Kidney epithelial cell (primary cell): ENCODE results near the gene NDUFA13. TPM values are rescaled to one million over a fixed set of nuclear protein-coding genes. Genes with fewer than 3 reads are reported as not detected.

Source experiments
- DNase-seq: peaks from one replicate; pipeline ENCODE4 v3.0.0-alpha.2; 2010; ENCODE audit warnings: low read depth
- H3K27me3 ChIP-seq: 2 replicates; pipeline ENCODE4 v1.6.0; 2011; ENCODE audit warnings: low read length; ENCODE audit not compliant: control insufficient read depth, insufficient read depth
- H3K36me3 ChIP-seq: 2 replicates; pipeline ENCODE4 v1.5.1; 2011; ENCODE audit warnings: low read length; ENCODE audit not compliant: control insufficient read depth, insufficient read depth
- H3K4me3 ChIP-seq: 2 replicates; pipeline ENCODE4 v1.5.1; 2011; ENCODE audit warnings: low read depth, mild to moderate bottlenecking, control low read depth, low read length
- CTCF ChIP-seq: IDR thresholded peaks from 2 replicates; pipeline ENCODE4 v1.5.1; 2011; ENCODE audit warnings: mild to moderate bottlenecking, moderate library complexity, low read length, control low read depth, inconsistent platforms; ENCODE audit not compliant: insufficient read depth, poor library complexity, severe bottlenecking
- total RNA-seq: library from RNA; depleted of rRNA; stranded (reverse); fragments of >200 nt; gene quantifications from 2 replicates; pipeline ENCODE4 v1.2.3, GENCODE V29; 2015

Gene NDUFA13
- total RNA-seq, 1 donor from 2014 or later: 58.8 TPM

DNA sequence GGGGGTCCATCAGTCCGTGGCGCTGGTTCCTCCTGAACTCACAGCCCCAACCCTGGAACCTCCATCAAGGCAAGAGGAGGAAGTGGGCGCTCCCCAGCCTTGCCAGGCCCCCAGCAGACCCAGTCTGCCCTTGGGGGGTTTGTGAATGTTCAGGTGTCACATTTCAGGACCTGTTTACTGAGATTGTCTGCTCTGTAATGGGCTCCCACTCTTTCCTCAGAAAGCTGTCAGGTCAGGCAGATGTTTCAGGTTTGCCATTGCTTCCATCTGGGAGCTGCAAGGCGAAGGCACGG, 30.1 kb upstream of the NDUFA13 start:
- no peaks in the 10 kb centered on the region for H3K36me3 ChIP-seq
- TF ChIP-seq CTCF: no peak
- H3K4me3 ChIP-seq: no peak overlapping the region
- DNase-seq: no peak
- no peaks in the 10 kb centered on the region for H3K27me3 ChIP-seq

DNA sequence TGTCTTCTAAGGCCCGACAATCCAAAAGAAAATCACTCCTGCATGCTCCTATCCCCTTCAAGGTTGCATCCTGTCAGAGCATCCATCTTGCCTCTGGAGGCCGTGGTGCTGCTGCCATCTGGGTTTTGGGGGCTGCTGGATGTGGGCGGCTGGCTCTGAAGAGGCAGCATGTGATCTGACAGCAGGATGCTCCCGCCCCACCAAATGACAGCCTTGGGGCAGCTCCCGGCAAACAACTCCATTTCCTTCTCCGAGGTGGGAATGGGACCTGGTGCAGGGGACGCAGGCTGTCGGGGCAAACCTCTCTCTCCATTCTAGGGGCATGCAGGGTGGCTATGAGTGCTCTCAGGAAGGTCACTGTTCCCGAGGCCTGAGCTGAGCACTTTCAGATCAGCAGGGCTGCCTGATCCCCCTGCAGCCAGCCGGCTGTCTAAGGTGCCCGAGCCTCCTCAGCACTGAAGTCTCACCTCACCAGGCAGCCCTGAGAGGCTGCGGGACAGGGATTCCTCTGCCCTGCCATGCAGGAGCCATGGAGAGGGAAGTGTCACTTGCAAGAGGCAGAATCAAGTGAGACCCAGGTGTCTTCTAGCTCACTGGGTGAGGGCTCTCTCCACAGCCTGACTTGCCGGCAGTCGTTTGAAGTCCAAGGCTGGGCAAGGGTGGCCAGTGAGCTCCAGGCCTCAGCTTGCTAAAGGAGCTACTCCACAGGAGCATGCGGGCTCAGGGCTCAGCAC, 29.5 kb upstream of the NDUFA13 start:
- TF ChIP-seq CTCF: no peak
- Histone ChIP-seq H3K4me3 (no peak overlapping the region), H3K27me3 (no peaks in the 10 kb centered on the region), H3K36me3 (no peaks in the 10 kb centered on the region)
- DNase-seq: no peak

DNA sequence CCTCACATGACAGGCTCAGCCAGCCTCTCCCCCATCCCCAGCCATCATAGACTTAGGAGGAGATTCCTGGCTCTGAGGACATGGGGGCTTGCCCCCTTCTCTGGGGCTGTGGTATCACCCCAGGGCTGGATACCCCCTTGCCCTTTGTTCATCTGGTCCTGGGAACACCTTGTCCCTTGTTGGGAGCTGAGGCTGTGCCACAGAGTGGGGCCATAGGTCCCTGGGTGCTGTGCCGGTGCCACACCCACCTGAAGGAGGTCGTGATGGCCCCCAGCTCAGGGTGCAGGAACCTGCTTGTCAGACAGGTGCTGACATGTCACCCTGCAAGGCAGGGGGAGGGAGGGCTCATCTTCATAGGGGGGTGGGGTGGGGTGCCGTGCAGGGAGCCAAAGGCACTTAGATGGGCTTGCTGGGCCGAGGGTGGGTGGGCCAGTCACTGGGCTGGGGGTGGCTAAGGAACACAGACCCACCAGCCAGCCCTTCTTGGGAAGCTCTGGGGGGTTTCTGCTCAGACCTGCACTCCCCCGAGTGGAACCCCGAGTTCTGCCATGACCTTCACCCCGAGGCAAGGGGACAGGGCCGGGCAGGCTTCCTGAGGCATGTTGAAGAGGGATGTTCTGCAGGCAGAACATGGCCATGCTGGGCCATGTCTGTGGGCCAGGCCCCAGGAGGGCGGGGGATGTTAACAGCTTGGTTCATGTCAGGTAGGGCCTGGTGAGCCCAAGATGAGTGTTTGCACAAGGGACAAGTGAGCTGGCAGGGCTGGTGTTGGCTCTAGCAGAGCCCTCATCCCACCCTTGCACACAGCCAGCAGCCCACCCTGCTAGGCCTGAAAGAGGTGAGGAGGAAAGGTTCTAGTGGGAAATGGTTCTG, 28.7 kb upstream of the NDUFA13 start:
- DNase-seq: no peak
- H3K36me3 ChIP-seq: no peaks in the 10 kb centered on the region
- H3K4me3 ChIP-seq: no peak overlapping the region
- H3K27me3 ChIP-seq: no peaks in the 10 kb centered on the region
- TF ChIP-seq CTCF: no peak

DNA sequence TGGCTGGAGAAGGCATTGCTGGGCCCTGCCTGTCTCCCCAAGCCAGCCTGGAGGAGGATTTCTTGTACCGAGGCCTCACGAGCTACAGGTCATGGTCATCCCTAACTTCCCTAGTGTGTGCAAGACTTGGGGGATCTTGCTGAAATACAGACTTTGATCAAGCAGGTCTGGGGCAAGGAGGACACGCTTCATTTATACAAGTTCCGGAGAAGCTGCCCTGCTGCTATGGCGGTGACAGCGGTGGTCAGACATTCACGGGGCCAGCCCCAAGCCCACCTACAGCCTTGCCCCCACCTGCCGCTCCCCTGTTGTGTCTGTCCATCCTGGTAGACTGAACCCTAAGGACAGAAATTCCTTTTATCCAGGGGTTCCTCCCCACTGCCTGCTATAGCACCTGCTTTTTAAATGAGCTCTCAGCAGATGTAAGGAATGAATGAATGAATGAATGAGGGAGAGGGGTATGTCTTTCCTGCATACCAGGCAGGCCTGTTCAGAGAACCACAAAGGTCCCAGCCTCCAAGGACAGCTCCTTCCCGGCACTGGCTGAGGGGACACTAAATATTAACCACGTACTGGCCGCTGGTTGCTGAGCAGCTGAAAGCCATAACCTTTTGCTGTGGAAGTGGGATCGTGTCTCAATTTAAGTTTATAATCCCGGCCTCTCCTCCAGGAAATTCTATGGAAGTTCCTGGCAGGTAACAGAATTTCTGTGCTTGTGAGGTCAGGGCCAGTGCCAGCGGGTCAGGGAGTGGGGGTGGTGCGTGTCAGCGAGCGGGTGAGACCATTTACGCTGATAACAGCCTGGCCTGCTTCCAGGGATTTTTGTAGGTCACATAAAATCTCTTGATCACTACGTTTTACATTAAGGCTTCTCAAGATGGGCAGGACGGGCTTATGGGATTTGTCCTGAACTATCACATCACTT, 27.8 kb upstream of the NDUFA13 start:
- no peak for TF ChIP-seq CTCF
- DNase-seq: no peak
- no peaks in the 10 kb centered on the region for H3K27me3 ChIP-seq

DNA sequence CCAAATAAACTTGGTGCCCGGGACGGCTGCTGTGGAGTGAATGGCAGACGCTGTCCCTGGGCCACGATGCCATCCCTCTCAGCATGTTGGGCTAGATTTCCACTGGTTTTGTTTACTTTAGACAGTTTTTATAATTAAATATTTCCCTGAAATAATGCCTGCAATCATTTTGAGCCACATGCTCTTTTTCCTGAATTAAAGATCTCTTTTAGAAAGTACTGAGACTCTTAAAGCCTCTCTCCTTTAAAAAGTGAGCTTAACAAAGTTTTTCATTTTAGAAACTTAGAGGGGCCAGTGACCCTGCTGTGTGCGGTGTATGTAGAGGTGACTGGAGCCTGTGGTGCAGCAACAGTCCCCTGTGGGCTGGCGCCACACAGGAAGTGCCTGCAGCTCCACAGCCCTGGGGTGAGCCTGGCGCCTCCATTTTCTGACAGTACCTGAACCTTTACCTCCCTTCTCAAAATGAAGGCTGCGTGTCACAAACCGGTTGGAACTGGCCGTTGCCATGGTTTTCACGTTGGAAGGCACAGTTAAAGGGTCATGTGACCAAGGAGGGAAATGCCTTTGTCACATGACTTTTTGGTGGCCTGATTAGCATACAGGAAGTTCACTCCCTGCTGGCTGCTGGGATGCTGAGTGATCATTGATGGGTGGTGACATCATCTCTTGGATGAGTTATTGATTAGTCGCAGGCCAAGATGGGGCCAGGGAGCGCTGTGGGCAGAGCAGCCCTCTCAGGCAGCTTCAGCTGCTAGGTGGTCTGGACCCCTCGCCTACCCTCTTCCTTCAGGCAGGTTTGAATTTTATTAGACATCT, 26.9 kb upstream of the NDUFA13 start:
- TF ChIP-seq CTCF: no peak
- no peaks in the 10 kb centered on the region for H3K27me3 ChIP-seq
- no peak overlapping the region for H3K4me3 ChIP-seq
- peak; percentile 93 for DNase-seq
- H3K36me3 ChIP-seq: no peaks in the 10 kb centered on the region

More for the DNA sequence above, 27.8 kb upstream of the NDUFA13 start:
- Histone ChIP-seq H3K36me3 (no peaks in the 10 kb centered on the region), H3K4me3 (no peak overlapping the region)
